ENCODE measurements around the gene AKAP17A. TPM values are rescaled to one million over a fixed set of nuclear protein-coding genes. Genes with fewer than 3 reads are reported as not detected.

The AKAP17A gene
- total RNA-seq, 1 experiment from 2014 or later = 35.4 TPM

DNA sequence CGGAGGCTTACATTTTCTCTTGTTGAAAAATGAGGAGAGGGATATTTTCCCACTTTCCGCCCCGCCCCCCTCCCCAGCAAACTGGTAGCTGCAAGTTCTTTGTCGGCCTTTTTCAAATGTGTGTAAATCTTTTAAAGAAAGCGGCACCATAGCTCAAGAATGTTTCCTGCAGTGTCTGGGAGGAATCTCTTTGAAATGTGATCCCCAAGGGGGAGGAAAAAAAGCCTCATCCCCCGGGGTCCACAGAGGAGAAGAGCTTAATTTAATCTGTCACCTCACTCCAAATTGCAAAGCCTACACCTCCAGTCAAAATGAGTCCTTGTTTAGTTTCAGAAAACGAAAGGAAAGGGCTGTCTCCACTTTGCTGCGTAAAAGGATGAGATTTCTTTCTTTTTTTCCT lies 58.2 kb downstream of the AKAP17A start:
- CTCF ChIA-PET = no interaction called here
- Histone ChIP-seq H3K27ac (ENCODE audit: low read depth, low read length) (no peak overlapping the region), H3K9ac (ENCODE audit: low read length) (no peak overlapping the region), H3K4me2 (ENCODE audit: low read length) (no peak overlapping the region), H3K4me1 (ENCODE audit: control insufficient read depth in 1 of 2, insufficient read depth in 2 of 2, low read length in 2 of 2) (peaks cover 0 to 2% of the 10 kb centered on the region in 2 experiments; a peak in 1 of 4 replicates), H3K36me3 (ENCODE audit: control insufficient read depth in 1 of 2, insufficient read depth in 2 of 2, low read length in 2 of 2) (no peaks in the 10 kb centered on the region), H3K79me2 (ENCODE audit: insufficient read depth, low read length) (no peaks in the 10 kb centered on the region), H3K9me3 (ENCODE audit: control insufficient read depth in 1 of 2, insufficient read depth in 1 of 2, low read depth in 1 of 2, low read length in 2 of 2) (peaks cover 0 to 3% of the 10 kb centered on the region in 2 experiments; a peak in 2 of 4 replicates), H3K4me3 (replicated peaks in 1 of 2; ENCODE audit: low read depth in 1 of 2, low read length in 2 of 2) (no peak overlapping the region), H4K20me1 (ENCODE audit: insufficient read depth) (no peaks in the 10 kb centered on the region), H2AFZ (ENCODE audit: low read depth, low read length, poor library complexity, severe bottlenecking) (no peak overlapping the region), H3K27me3 (ENCODE audit: insufficient read depth, low read length) (no peaks in the 10 kb centered on the region), H3K9me2 (ENCODE audit: insufficient read depth) (no peaks in the 10 kb centered on the region)
- no peak for TF ChIP-seq JUND (IDR thresholded peaks at IDR 0.05)
- TF ChIP-seq TCF7L2 (IDR thresholded peaks at IDR 0.05; ENCODE audit: borderline replicate concordance, extremely low read depth, insufficient read depth, insufficient read length) = peak; percentile 87
- no peak for DNase-seq (ENCODE audit: low read depth, low spot score)
- no peak for ATAC-seq
- intact Hi-C loops (cut with micrococcal nuclease) = loop anchor here (5.0 kb wide), 2 partner anchors 197 to 803 kb away; partner anchors contain the start of gene ASMTL
- POLR2A ChIA-PET = no interaction called here
- RAD21 ChIA-PET (ENCODE audit: low non-redundant PET in 1 of 2, low total read pairs in 2 of 2, uncharacterized antibody in 2 of 2, unreplicated experiment in 2 of 2) = no interaction called here
- no TSS peak for BruUV-seq (replicated peaks)

Other genes starting within 250 kb of the AKAP17A start
- gene SLC25A6, start 199.5 kb upstream of the AKAP17A start, total RNA-seq (2021; ENCODE audit: unreplicated experiment) = 398 TPM
- 59.6 TPM for gene ASMTL, start 138.7 kb upstream of the AKAP17A start, total RNA-seq (2021; ENCODE audit: unreplicated experiment)
- 0.44 TPM for gene P2RY8, start 54.4 kb upstream of the AKAP17A start, total RNA-seq (2021; ENCODE audit: unreplicated experiment)
- gene ASMT, start 23.5 kb downstream of the AKAP17A start, total RNA-seq (2021; ENCODE audit: unreplicated experiment) = not detected